Stimulated activated CD8-positive, alpha-beta memory T cell treated with anti-CD3 and anti-CD28 coated beads, Interleukin-7, amount 100 ng/mL, for 24 hours (primary cell): ENCODE measurements around the gene CPT1B.
"Not testable (repeated sequence)": the region's sequence is repeated elsewhere in the genome, so short reads cannot be mapped to it uniquely, and the experiment has no call there.

ENCODE experiments used
- DNase-seq: peaks from one replicate; pipeline ENCODE4 v3.0.0-alpha.2; 2020; ENCODE audit warnings: low read depth

The CPT1B gene

GRCh38 chr22:50577987-50578775 is at the start of gene CPT1B:
Gene CPT1B (minus strand): TSS chr22:50578427. CDS start chr22:50577915, 512 bp downstream.
- no peak for DNase-seq

GRCh38 chr22:50626850-50627641 is 48.8 kb upstream of the CPT1B start:
- DNase-seq = no peak

- DNase-seq = no peak
Measured at GRCh38 chr22:50626314-50626849, 48.2 kb upstream of the CPT1B start.

- no peak for DNase-seq
Measured at GRCh38 chr22:50625568-50626313, 47.5 kb upstream of the CPT1B start.

- no peak for DNase-seq
Measured at GRCh38 chr22:50625131-50625567, 46.9 kb upstream of the CPT1B start.

- DNase-seq = no peak
Measured at GRCh38 chr22:50624347-50625130, 46.3 kb upstream of the CPT1B start.

- no peak for DNase-seq
Measured at GRCh38 chr22:50622723-50623327, 44.6 kb upstream of the CPT1B start.

- no peak for DNase-seq
Measured at GRCh38 chr22:50621948-50622722, 43.9 kb upstream of the CPT1B start.

GRCh38 chr22:50621356-50621880 is 43.2 kb upstream of the CPT1B start:
- DNase-seq = no peak

GRCh38 chr22:50620593-50621355 is 42.5 kb upstream of the CPT1B start:
- peak; percentile 71 for DNase-seq

GRCh38 chr22:50614296-50614695 is 36.1 kb upstream of the CPT1B start:
- not testable (repeated sequence) for DNase-seq

GRCh38 chr22:50613291-50613981 is 35.2 kb upstream of the CPT1B start:
- DNase-seq = no peak

- no peak for DNase-seq
Measured at GRCh38 chr22:50612528-50613221, 34.4 kb upstream of the CPT1B start.

- DNase-seq = no peak
Measured at GRCh38 chr22:50612168-50612527, 33.9 kb upstream of the CPT1B start.

GRCh38 chr22:50611341-50612060 is 33.3 kb upstream of the CPT1B start:
- DNase-seq = no peak

- no peak for DNase-seq
Measured at GRCh38 chr22:50610581-50610980, 32.4 kb upstream of the CPT1B start.

- no peak for DNase-seq
Measured at GRCh38 chr22:50610041-50610451, 31.8 kb upstream of the CPT1B start.
